ENCODE measurements around the gene TXNL1.

- TF ChIP-seq CTCF (IDR thresholded peaks at IDR 0.05; ENCODE audit: insufficient read depth, low read depth, low read length) (no peak), EZH2 (IDR thresholded peaks at IDR 0.05; ENCODE audit: insufficient read depth, low read length) (no peak)
These were observed 44.5 kb downstream of the TXNL1 start for GRCh38 chr18:56593906-56594305.

Data from astrocyte (in vitro differentiated cells and primary cell).